Bronchus fibroblast of lung (primary cell): ENCODE results near the gene DGUOK. TPM values are rescaled to one million over a fixed set of nuclear protein-coding genes. Genes with fewer than 3 reads are reported as not detected.

Experiments used
- total RNA-seq: library from RNA; depleted of rRNA; stranded (reverse); fragments of >200 nt; gene quantifications from 2 replicates; pipeline ENCODE4 v1.2.3, GENCODE V29; 2015

DGUOK gene
- 88.1 and 89.5 TPM in 2 replicates for total RNA-seq

DNA sequence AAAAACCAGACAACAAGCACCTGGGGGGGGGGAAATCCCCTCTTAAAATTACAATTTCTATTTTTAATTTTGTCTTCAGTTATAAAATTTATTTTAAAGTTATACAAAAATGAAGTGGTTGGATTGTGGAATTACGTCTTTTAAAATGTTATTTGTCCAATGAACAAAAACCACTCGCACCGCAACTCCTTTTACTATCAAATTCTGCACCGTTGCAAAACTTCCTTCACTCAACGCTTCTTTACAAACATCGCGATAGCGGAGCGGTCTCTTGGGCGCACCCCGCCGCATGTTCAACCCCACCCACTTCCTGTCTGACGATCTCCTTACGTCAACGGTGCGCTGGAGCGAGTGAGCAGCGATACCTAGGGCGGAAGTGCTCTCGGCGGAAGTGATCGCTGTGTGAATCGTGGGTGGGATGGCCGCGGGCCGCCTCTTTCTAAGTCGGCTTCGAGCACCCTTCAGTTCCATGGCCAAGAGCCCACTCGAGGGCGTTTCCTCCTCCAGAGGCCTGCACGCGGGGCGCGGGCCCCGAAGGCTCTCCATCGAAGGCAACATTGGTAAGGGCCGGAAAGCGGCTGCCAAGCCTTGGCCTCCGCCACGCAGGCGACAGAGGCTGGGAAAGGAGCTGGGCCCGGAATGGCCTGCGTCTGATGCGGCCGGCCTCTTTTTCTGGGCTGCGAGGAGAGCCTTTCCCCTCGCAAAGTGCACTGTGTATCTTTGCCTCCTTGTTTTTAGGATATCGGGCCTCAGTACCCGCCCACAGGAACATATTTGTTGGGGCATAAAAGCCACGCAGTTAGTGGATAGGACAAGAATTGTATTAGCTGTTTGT is at the start of gene DGUOK:
Gene DGUOK (plus strand): TSS at position 388 of the 835 bp plus-strand sequence. CDS start 31 bp downstream, at position 419.

GRCh38 chr2:73892631-73893329 is 33.9 kb upstream of the DGUOK start, which contains the start of gene ACTG2:
Gene ACTG2 (plus strand): TSS chr2:73893008. CDS start chr2:73901312, 8,304 bp downstream.

DNA sequence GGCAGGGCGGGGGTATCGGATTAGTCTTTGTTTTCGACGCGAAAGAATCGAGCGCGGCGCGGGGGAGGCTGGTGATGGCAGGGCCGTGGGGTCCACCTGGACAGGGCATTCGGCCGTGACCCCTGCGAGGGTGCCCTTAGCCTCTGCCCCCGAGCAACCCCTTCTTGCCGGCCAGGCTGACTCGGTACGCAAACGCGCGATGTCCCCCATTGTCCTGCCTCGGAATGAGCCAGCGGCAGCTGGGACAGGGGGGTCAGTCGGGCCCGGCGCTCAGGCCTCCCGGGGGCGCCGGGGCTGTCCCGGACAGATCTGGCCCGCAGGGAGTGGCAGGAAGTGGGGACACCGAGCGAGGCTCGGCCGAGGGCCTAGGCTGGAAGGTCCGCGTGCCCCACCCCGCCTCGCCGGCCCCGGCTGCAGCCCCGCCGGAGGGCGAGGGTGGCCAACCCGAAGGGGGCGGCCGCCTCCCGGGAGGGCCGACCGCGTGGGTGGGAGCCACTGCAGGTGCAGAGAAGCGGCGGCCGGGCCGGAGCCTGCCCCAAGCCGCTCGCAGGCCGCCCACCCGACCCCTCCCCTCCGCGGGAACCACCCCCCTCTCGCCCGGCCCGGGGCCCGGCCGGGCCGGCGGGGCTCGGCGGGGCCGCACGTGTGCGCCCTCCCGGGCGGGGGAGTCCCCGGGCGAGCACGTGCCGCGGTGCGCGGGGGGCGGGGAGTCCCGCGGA is 57.7 kb downstream of the DGUOK start, which contains the start of gene TET3:
Gene TET3 (plus strand): TSS at position 708 of the 719 bp plus-strand sequence. CDS start 1,494 bp downstream, outside the sequence.

Other genes with a start within 250 kb of the DGUOK start
- 46.7 and 55.3 TPM in 2 replicates for gene TPRKB, start 189.5 kb upstream of the DGUOK start, total RNA-seq
- gene DUSP11, start 146.8 kb upstream of the DGUOK start, total RNA-seq = 20.8 TPM in 2 replicates
- gene C2orf78, start 142.7 kb upstream of the DGUOK start, total RNA-seq = not detected in 2 replicates
- gene STAMBP, start 97.9 kb upstream of the DGUOK start, total RNA-seq = 19.5 and 22.2 TPM in 2 replicates
- 16.5 and 24.8 TPM in 2 replicates for gene ACTG2, start 33.9 kb upstream of the DGUOK start, total RNA-seq
- 1.6 and 1.7 TPM in 2 replicates for gene TET3, start 58.0 kb downstream of the DGUOK start, total RNA-seq
- 89.8 and 129 TPM in 2 replicates for gene BOLA3, start 221.0 kb downstream of the DGUOK start, total RNA-seq